Middle frontal gyrus (tissue), 1 donor: ENCODE data around the gene SFT2D3.

Experiments used
- DNase-seq: peaks from one replicate; pipeline ENCODE4 v3.0.0-alpha.2; 2015; ENCODE audit warnings: low spot score; ENCODE audit errors: extremely low spot score

The SFT2D3 gene

DNA sequence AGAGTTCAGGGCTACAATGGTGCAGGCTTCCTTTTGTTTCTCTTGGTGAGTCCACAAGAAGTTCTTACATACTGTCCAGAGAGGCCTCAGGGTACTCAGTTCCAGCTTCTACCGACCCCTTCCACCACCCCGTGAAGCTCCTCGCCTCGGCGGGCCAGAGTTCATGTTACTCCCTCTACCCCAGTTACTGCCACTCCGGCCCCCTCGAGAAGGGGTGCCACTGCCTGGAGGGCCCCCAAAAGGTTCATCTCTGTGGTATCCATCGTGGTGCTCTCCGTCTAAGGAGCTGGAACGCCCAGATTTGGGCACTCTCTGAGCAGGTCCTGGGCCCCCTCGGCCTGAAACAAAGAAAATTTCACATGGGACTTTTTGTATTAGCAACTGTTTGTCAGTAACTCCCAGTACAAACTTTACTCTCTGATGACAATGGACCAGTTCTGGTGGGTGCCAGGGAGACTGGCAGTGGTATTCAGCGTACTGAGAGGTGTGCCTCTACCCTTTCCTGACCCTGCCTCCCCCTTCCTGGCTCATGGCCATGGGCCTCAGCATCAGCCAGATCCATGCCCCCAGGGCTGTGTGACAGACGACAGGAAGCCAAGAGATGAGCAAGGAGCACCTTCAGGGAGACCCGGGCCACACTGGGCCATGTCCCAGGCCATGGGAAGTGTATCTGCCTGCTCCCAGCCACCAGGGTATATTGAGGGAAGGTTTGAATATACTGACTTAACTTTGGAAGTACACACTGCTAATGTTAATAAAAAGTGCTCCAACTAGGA lies 5.1 kb downstream of the SFT2D3 start:
- DNase-seq: no peak

DNA sequence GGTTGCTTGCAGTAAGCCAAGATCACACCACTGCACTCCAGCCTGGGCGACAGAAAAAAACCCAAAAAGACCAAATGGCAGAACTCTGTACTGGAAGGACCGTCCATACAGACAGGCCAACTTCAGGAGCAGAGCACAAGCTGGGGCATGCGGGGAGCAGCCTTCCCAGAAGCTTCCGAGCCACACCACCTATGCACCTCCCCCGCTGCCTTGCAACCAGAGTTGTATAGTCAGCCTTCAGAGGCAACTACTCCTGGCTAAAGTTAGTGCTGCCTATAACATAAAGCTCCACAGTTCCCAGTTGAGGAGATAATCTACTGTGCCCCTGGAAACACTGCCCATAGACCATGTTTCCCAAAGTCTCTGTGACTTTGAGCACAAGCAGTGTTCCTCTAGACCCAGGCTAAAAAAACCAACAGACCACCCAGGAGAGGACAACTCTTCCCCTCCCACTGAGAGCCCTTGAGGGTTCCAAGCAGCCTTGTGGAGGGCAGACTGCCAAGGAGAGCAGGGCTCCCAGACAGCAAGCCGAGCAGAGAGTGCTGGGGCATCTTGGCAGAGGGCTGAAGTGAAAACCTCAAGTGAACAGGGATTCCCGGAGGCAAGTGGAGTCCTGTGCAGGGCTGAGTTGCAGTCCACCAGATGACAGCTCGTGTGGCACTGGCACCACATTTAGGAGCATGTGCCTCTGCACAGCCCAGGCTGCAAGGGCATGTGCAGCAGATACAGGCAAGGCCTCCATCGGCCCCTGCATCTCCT lies 6.8 kb downstream of the SFT2D3 start:
- DNase-seq: no peak

DNA sequence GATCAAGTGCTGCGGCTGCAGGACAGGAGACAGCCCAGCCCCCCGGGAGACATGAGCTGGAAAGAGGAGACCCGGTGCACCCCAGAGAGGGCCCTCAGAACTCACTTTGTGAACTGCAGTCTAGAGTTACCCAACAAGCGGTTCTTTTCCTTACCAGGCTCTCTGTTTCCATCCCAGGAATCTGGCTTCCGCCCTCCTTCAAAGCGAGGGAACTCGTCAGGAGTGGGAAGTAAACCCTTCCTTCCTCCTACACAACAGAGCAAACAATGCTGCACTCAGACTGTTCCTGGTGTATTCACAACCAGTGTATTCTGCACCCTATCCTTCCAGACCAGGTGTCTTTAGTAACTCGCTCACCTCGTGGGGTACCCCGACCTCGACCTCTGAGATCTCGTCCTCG lies 8.0 kb downstream of the SFT2D3 start:
- no peak for DNase-seq

GRCh38 chr2:127712999-127713398 lies 11.7 kb downstream of the SFT2D3 start:
- no peak for DNase-seq

DNA sequence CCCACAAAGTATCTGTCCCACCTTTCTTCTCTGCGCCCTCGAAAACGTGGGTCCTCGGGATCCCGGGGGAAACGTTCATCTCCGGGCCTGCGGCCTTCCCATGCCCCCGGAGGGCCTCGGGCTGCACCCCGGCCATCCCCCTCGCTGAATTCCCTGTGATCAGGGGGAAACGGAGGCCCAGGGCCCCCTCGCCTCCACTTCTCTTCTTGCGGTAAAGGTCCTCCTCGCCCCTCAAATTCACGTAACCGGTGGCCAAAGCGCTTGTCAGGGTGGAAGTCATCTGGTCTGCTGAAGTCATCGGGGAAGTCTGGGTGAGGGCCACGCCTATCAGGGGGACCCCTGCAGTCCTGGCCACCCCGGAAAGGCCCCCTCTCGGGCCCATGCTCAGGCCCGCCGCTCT lies 12.3 kb downstream of the SFT2D3 start:
- DNase-seq: no peak

DNA sequence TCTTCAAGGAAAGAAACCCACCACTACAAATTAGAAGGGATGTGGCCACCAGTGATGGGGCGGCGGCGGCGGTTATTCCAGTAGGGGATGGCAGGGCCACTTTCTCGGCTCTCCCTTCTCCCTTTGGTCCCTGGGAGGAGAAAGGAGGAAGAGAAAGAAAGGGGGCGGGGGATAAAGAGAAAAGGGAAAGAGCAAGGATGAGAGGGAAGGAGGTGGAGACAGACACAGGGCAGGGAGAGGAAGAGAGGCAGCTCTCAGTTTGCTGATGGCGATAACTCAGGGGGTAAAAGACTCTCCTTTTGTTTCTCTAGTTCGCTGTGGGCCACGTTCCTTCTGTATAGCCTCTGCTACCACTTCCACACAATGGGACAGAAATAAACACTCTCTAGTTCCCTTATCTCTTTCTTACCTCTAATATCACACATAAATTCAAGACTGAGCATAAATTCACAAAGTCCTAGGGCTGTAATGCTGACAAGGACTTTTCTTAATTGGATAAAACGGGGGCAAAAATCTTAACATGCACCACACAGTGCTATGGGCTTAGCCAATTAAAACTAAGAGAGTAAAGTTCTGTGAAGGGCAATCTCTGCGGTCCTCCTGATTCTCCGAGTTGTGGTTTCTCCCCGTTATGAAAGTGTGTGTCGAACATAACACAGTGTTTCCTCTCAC lies 14.6 kb downstream of the SFT2D3 start:
- DNase-seq: no peak

GRCh38 chr2:127718271-127718670 lies 17.0 kb downstream of the SFT2D3 start:
- DNase-seq: no peak

- no peak for DNase-seq
These were observed 18.3 kb downstream of the SFT2D3 start for GRCh38 chr2:127719301-127720218.

DNA sequence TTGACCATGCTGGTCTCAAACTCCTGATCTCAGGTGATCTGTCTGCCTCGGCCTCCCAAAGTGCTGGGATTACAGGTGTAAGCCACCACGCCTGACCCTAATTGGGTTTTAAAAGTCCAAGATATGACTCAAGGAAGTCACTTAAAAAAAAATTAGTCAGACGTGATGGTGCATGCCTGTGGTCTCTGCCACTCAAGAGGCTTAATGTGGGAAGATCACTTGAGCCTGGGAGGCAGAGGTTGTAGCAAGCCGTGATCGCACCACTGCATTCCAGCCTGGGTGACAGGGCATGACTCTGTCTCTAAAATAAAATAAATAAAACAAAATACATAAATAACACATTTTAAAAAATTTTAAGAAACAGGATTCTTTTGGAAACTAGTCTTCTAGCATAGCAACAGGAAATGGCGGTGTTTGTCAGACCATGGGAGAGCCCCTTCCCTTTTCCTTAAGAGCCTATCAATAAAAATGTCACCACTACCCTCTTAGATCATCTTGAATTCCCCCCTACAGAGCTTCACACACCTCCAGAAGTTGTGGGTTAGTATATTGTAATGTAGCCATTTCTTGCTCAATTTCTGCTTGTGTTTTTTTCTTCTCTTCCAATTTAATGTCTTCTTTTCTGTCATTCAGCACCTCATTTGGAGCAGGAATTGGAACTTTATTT lies 20.1 kb downstream of the SFT2D3 start:
- no peak for DNase-seq

- DNase-seq: no peak
These were observed 20.7 kb downstream of the SFT2D3 start for GRCh38 chr2:127721978-127722355.

GRCh38 chr2:127722807-127723206 lies 21.5 kb downstream of the SFT2D3 start:
- no peak for DNase-seq

DNA sequence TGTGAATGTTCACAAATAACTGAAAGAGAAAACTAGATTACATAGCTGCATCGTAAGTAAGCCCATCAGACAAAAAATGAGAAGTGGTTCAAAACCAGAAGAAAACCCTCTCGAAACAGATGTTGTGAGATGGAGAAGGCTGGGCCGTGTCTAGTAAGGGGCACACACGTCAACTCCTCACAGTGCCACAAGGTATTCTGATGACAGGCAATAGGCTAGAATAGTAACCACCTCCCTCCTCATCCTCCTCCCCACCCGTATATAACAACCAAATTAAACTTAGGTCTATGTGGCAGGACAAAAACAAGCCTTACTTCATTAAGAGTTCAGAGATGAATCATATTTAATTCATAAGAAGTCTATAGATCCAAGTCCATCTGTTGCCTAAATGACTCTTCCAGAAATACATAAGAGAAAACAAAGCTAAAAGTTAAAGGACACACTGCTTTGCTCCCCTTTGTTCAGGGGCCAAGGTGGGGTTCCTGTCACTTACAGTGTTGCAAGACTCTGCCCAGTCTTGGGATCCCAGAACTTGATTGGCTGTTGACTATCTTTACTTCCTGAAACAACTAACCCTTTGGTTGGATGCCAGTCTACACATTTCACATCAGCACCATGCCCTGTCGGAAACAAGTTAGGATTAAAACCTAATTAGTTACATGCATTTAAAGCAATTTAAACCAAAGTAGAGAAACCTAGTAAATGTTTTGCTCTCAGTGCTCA lies 25.0 kb downstream of the SFT2D3 start:
- no peak for DNase-seq

GRCh38 chr2:127733113-127733815 lies 32.0 kb downstream of the SFT2D3 start:
- DNase-seq: no peak

- DNase-seq: no peak
These were observed 32.7 kb downstream of the SFT2D3 start for GRCh38 chr2:127733816-127734537.

DNA sequence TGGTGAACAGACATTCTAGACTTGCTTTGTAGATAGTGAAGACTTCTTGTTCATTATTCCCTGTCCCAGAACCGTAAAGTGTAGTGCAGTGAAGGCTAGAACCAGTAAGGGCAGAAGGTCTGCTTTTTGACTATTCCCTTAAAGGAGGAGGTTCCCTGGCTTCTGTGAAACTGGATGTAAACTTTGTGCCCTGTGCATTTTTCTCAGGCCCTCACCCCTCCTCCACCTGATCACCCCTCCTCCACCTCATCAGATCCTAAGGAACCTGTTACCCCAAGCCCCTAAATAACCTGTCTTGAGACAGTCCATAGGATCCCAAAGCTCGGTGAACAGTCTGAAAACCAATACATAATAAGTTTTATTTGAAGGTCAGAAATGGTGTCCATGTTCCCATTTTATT lies 33.7 kb downstream of the SFT2D3 start:
- DNase-seq: no peak

- no peak for DNase-seq
These were observed 34.5 kb downstream of the SFT2D3 start for GRCh38 chr2:127735537-127736399.

GRCh38 chr2:127737892-127738291 lies 36.6 kb downstream of the SFT2D3 start:
- DNase-seq: no peak

DNA sequence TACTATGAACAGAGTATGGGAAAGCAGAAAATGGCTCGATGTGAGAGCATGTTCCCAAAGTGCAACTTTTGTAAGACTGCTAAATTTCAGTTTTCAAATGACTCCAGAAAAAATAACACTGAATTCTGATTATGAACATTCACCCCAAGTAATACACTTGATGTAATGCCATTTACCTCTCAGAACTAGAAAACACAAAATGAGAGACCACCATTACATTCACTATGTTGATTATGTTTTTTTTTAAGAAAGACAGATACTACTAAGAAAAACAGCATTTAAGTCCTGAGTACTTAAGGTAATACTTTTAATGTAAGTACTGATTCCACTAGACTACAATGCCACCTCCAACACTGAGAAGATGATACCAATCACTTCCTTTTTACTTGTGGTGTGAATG lies 38.5 kb downstream of the SFT2D3 start:
- no peak for DNase-seq
